K562 (cell line): Measurements from ENCODE around the gene TMEM214. TPM values are rescaled to one million over a fixed set of nuclear protein-coding genes. Genes with fewer than 3 reads are reported as not detected.

ENCODE experiments used
- ATAC-seq: fragments of 200-7000 bp; cut with Tn5 transposase; 3 replicates; pipeline ENCODE4 v1.9.1; 2020; ENCODE audit warnings: moderate library complexity
- BruUV-seq: library from RNA; stranded (reverse); fragments of 400-500 nt; replicated peaks from 2 replicates; lab custom pipeline; 2021; lab: Mats Ljungman, UMichigan
- CTCF ChIA-PET: fragments of 300-600 bp; formaldehyde crosslinking; extraction: SDS; loops from one replicate; lab custom pipeline; 2021; ENCODE audit warnings: low intra/inter-chr PET ratio; lab: Yijun Ruan, JAX
- POLR2A ChIA-PET: fragments of 300-600, 350-650 bp; sonication (Branson Sonifier 250); formaldehyde crosslinking; extraction: SDS; loops from one replicate; lab custom pipeline; 2021; ENCODE audit warnings: antibody characterized with exemption, inconsistent platforms; lab: Yijun Ruan, JAX
- DNase-seq, 4 experiments: peaks; one replicate each; pipeline versions ENCODE4 v3.0.0 to v3.0.0-alpha.2; 2011 to 2018; ENCODE audit warnings: low spot score in 3 of 4, mixed read lengths in 3 of 4; ENCODE audit errors: extremely low read depth in 1 of 4
- FAIRE-seq: peaks from 2 replicates; lab custom pipeline; 2011; peaks lifted over from hg19 to GRCh38; lab: Jason Lieb, UNC
- H2AFZ ChIP-seq: 2 replicates; pipeline ENCODE4 v1.6.0; 2011; ENCODE audit warnings: low read depth, low read length, control low read depth, inconsistent platforms
- H3K27ac ChIP-seq: fragments of 200-600 bp; 3 replicates; pipeline ENCODE4 v1.8.0; 2011; ENCODE audit warnings: low read depth, mild to moderate bottlenecking, control low read depth, inconsistent platforms, low read length, moderate library complexity, mixed read lengths; ENCODE audit errors: extremely low read depth
- H3K27me3 ChIP-seq, 2 experiments: fragments of 300-600 bp in 1 of 2; 2 replicates in 1 of 2; 3 replicates in 1 of 2; pipeline versions ENCODE4 v1.6.0 to v1.8.0; 2011; ENCODE audit warnings: inconsistent platforms in 2 of 2, low read length in 2 of 2, mild to moderate bottlenecking in 1 of 2, mixed read lengths in 1 of 2, moderate library complexity in 1 of 2; ENCODE audit not compliant: control insufficient read depth in 2 of 2, insufficient read depth in 2 of 2
- H3K36me3 ChIP-seq: fragments of 300-600 bp; 3 replicates; pipeline ENCODE4 v1.8.0; 2011; ENCODE audit warnings: mild to moderate bottlenecking, low read length, inconsistent platforms; ENCODE audit not compliant: control insufficient read depth, insufficient read depth
- H3K4me1 ChIP-seq, 2 experiments: fragments of 200-600 bp in 1 of 2; replicated peaks in 1 of 2; 2 replicates in 1 of 2; 3 replicates in 1 of 2; pipeline versions ENCODE4 v1.5.1 to v1.8.0; 2011; ENCODE audit warnings: inconsistent platforms in 2 of 2, low read length in 2 of 2, mild to moderate bottlenecking in 1 of 2, mixed read lengths in 1 of 2, moderate library complexity in 1 of 2; ENCODE audit not compliant: control insufficient read depth in 2 of 2, insufficient read depth in 2 of 2
- H3K4me2 ChIP-seq: 2 replicates; pipeline ENCODE4 v1.6.1; 2011; ENCODE audit warnings: low read length, control low read depth, inconsistent platforms, mixed read lengths; ENCODE audit not compliant: insufficient read depth
- H3K4me3 ChIP-seq: fragments of 200-600 bp; sonication (generic), shearing (Covaris generic); 2 replicates; pipeline ENCODE4 v1.5.1; 2016; ENCODE audit warnings: control low read depth, inconsistent platforms
- H3K79me2 ChIP-seq: fragments of 200-600 bp; 3 replicates; pipeline ENCODE4 v1.8.0; 2011; ENCODE audit warnings: low read length, inconsistent platforms; ENCODE audit not compliant: control insufficient read depth, insufficient read depth
- H3K9ac ChIP-seq, 2 experiments: 2 replicates each; pipeline versions ENCODE4 v1.6.0 to v1.6.1; 2011; ENCODE audit warnings: low read depth in 2 of 2, low read length in 2 of 2, control low read depth in 1 of 2, inconsistent platforms in 1 of 2, mild to moderate bottlenecking in 1 of 2, mixed read lengths in 1 of 2; ENCODE audit not compliant: insufficient read depth in 1 of 2
- H3K9me1 ChIP-seq: one replicate; pipeline ENCODE4 v1.6.0; 2011; ENCODE audit warnings: inconsistent platforms, mild to moderate bottlenecking, low read length, moderate library complexity; ENCODE audit not compliant: control insufficient read depth, insufficient read depth
- H3K9me3 ChIP-seq: replicated peaks from 2 replicates; pipeline ENCODE4 v1.5.1; 2011; ENCODE audit warnings: low read depth, low read length, inconsistent platforms; ENCODE audit not compliant: control insufficient read depth, insufficient read depth
- H4K20me1 ChIP-seq: replicated peaks from 2 replicates; pipeline ENCODE4 v1.6.1; 2011; ENCODE audit warnings: low read length, inconsistent platforms, mixed read lengths; ENCODE audit not compliant: control insufficient read depth, insufficient read depth
- CBFB ChIP-seq: sonication (generic); formaldehyde crosslinking; IDR thresholded peaks from 2 replicates; pipeline ENCODE4 v1.4.0; 2020; ENCODE audit warnings: mild to moderate bottlenecking, missing genetic modification reagents
- DNMT1 ChIP-seq: fragments of 450-650 bp; IDR thresholded peaks from 2 replicates; pipeline ENCODE4 v1.6.1; 2016; ENCODE audit warnings: antibody characterized with exemption, mild to moderate bottlenecking
- HMG20A ChIP-seq: fragments of 450-650 bp; formaldehyde crosslinking; conservative IDR thresholded peaks from 2 replicates; pipeline ENCODE4 v1.4.0; 2020; ENCODE audit warnings: mild to moderate bottlenecking, mixed read lengths
- HOMEZ ChIP-seq: fragments of 250-450 bp; sonication (Bioruptor Pico); IDR thresholded peaks from 2 replicates; pipeline ENCODE4 v1.4.0; 2020; ENCODE audit warnings: mild to moderate bottlenecking, moderate library complexity
- KAT7 ChIP-seq: sonication (generic); formaldehyde crosslinking; IDR thresholded peaks from 2 replicates; pipeline ENCODE4 v1.8.0; 2022; ENCODE audit warnings: missing genetic modification reagents, mild to moderate bottlenecking, borderline replicate concordance
- MAZ ChIP-seq, 2 experiments: fragments of 450-650 bp in 1 of 2; sonication (generic) in 1 of 2; formaldehyde crosslinking; IDR thresholded peaks in 1 of 2; conservative IDR thresholded peaks in 1 of 2; 2 replicates each; pipeline versions ENCODE4 v1.4.0 to v1.5.0; 2020; ENCODE audit warnings: mild to moderate bottlenecking in 1 of 2, missing genetic modification reagents in 1 of 2
- MYC ChIP-seq, 2 experiments: fragments of 250-450 bp in 1 of 2; sonication (Bioruptor Pico) in 1 of 2; IDR thresholded peaks; 2 replicates each; pipeline versions ENCODE4 v1.5.1 to v1.6.1; 2012 to 2021; ENCODE audit warnings: low read depth in 2 of 2, borderline replicate concordance in 1 of 2, improper control_type of control experiment in 1 of 2, low read length in 1 of 2, mild to moderate bottlenecking in 1 of 2, moderate library complexity in 1 of 2
- NR1H2 ChIP-seq: sonication (generic); formaldehyde crosslinking; IDR thresholded peaks from 2 replicates; pipeline ENCODE4 v1.4.0; 2020; ENCODE audit warnings: mild to moderate bottlenecking, missing genetic modification reagents
- PPARD ChIP-seq: fragments of 250-450 bp; sonication (Bioruptor Pico); IDR thresholded peaks from 2 replicates; pipeline ENCODE4 v1.8.0; 2022; ENCODE audit warnings: inconsistent platforms, mild to moderate bottlenecking, moderate library complexity
- ZNF133 ChIP-seq: fragments of 250-450 bp; sonication (Bioruptor Pico); IDR thresholded peaks from 2 replicates; pipeline ENCODE4 v1.4.0; 2020; ENCODE audit warnings: mild to moderate bottlenecking
- ZNF24 ChIP-seq: fragments of 450-650 bp; IDR thresholded peaks from 2 replicates; pipeline ENCODE4 v1.6.1; 2016
- ZNF561 ChIP-seq: fragments of 450-650 bp; formaldehyde crosslinking; conservative IDR thresholded peaks from 2 replicates; pipeline ENCODE4 v1.4.0; 2020; ENCODE audit warnings: mild to moderate bottlenecking, moderate library complexity
- WGBS: fragments of 100-300 bp; shearing (Covaris generic); methylation state at CpG from one replicate; pipeline ENCODE4 v1.1.6; 2016; ENCODE audit warnings: low coverage, mixed read lengths; ENCODE audit not compliant: insufficient coverage; ENCODE audit errors: missing lambda C conversion rate; 5-methylcytosine and 5-hydroxymethylcytosine counted together
- in situ Hi-C: fragments of 300-500 bp; cut with MboI; formaldehyde crosslinking; loops from 4 replicates; pipeline ENCODE4 v1.15.0; 2018; ENCODE audit warnings: inconsistent platforms, mixed read lengths
- intact Hi-C: fragments of 100-400 bp; cut with micrococcal nuclease; formaldehyde crosslinking; loops from 2 replicates; pipeline ENCODE4 v1.14.2; 2022
- polyA plus RNA-seq, 8 experiments: library from polyadenylated mRNA; depleted of rRNA in 4 of 8; stranded (reverse) in 5 of 8; unstranded in 3 of 8; fragments of >200 nt; fragmentation: Nextera tagmentation in 2 of 8; fragmentation: Illumina TruSeq in 1 of 8; extraction: Ambion mirVana in 2 of 8; extraction: Trizol in 1 of 8; gene quantifications; 2 replicates each; pipeline versions ENCODE4 v1.2.1 to v1.2.3, GENCODE V29; 2011 to 2014; ENCODE audit warnings: inconsistent platforms in 1 of 8, missing spikeins in 1 of 8
- total RNA-seq, 7 experiments: library from RNA; depleted of rRNA in 6 of 7; stranded (reverse); fragments of >200 nt in 6 of 7; fragmentation: Illumina TruSeq in 2 of 7; extraction: Trizol in 2 of 7; gene quantifications; 2 replicates each; pipeline versions ENCODE4 v1.2.1 to v1.2.3, GENCODE V29; 2011 to 2021; ENCODE audit warnings: low replicate concordance in 1 of 7

TMEM214 gene
- total and polyA plus RNA-seq, 9 of the 15 experiments (the other 6 are each of a cell fraction or from before 2014, with no cell fraction given) = 11.4 to 81.4 (median 44.1) TPM

DNA sequence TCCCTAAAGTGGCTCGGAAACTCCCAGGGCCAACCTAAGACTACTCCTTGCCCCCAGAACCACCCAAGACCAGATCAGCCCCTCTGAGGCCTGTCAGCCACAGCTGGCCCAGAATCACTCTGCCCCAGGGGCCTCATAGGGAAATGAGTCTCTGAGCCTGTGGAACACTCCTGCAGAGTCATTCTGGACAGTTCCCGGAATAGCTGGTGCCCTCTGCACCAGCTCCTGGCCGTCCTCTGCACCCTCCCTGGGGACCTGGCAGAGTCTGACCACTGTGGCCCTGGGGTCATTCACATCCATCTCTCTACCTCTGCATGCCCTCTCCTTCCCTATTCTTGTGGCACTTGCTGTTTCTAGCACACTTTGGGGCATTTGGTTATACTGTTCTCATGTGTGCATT, 14.6 kb upstream of the TMEM214 start:
- FAIRE-seq (no peak), ATAC-seq (no peak), DNase-seq (no peak)
- TF ChIP-seq HOMEZ (CRISPR knock-in tag) = no peak
- no peak for TF ChIP-seq DNMT1
- no peak for TF ChIP-seq HMG20A (CRISPR knock-in tag)
- TF ChIP-seq NR1H2 (CRISPR knock-in tag) = no peak
- TF ChIP-seq MAZ (CRISPR knock-in tag; conservative IDR thresholded peaks at IDR 0.05 in 1 of 2, IDR thresholded peaks at IDR 0.05 in 1 of 2) = no peak
- no peak for TF ChIP-seq ZNF24
- TF ChIP-seq CBFB (CRISPR knock-in tag) = no peak
- TF ChIP-seq KAT7 = no peak
- no peak for TF ChIP-seq PPARD (CRISPR knock-in tag)
- no peak for TF ChIP-seq MYC (IDR thresholded peaks at IDR 0.05; ENCODE audit: low read depth, low read length)
- TF ChIP-seq MYC (CRISPR knock-in tag; IDR thresholded peaks at IDR 0.05; ENCODE audit: borderline replicate concordance, low read depth) = no peak
- TF ChIP-seq ZNF561 (CRISPR knock-in tag) = no peak
- no peak for TF ChIP-seq ZNF133 (CRISPR knock-in tag)
- no peak overlapping the region for H3K4me3 ChIP-seq
- H3K9me1 ChIP-seq = no peaks in the 10 kb centered on the region
- H3K4me1 ChIP-seq = peaks cover 58 to 80% of the 10 kb centered on the region in 2 experiments
- no peaks in the 10 kb centered on the region for H4K20me1 ChIP-seq
- H3K9me3 ChIP-seq = no peaks in the 10 kb centered on the region
- no peaks in the 10 kb centered on the region for H3K27me3 ChIP-seq
- in situ Hi-C loops (no loop called here), intact Hi-C loops (loop anchor here (5.0 to 10.0 kb wide), 2 partner anchors 174 to 253 kb away; partner anchors contain the start of gene SLC35F6)
- ChIA-PET POLR2A (interaction anchor here (1.8 to 3.4 kb wide), 3 partner anchors 11 to 57 kb away, joined by 7 to 18 read pairs (median 13); no protein-coding TSS in a partner anchor), CTCF (interaction anchor here (6.8 kb wide), 1 partner anchor 56 kb away, joined by 65 read pairs; no protein-coding TSS in a partner anchor)
- peaks cover 58% of the 10 kb centered on the region for H3K79me2 ChIP-seq
- H3K27ac ChIP-seq = no peak overlapping the region
- no peak overlapping the region for H2AFZ ChIP-seq
- no TSS peak for BruUV-seq
- peak overlapping the region in 1 of 2 experiments; percentile 38; a peak in 2 of 4 replicates for H3K9ac ChIP-seq
- 74% methylated on average over 3 of the region's 3 CpGs for WGBS
- H3K4me2 ChIP-seq = no peak overlapping the region
- H3K36me3 ChIP-seq = peaks cover 20% of the 10 kb centered on the region
